OCI-LY1 (cell line): ENCODE measurements around the gene GATD1.

Experiments used
- H2AFZ ChIP-seq: fragments of 200-600 bp; sonication (generic), shearing (Covaris generic); 2 replicates; pipeline ENCODE4 v1.6.0; 2014; ENCODE audit warnings: antibody characterized with exemption, mild to moderate bottlenecking, low read length
- H3F3A ChIP-seq: fragments of 200-600 bp; sonication (generic), shearing (Covaris generic); 2 replicates; pipeline ENCODE4 v1.6.0; 2014; ENCODE audit warnings: mild to moderate bottlenecking, antibody characterized with exemption, low read length, moderate library complexity; ENCODE audit not compliant: insufficient read depth
- H3K27ac ChIP-seq: fragments of 200-600 bp; sonication (generic); 2 replicates; pipeline ENCODE4 v1.5.1; 2014; ENCODE audit warnings: low read length, mixed run types, mild to moderate bottlenecking, low read depth; ENCODE audit not compliant: poor library complexity, severe bottlenecking
- H3K27me3 ChIP-seq: fragments of 200-600 bp; sonication (generic); 2 replicates; pipeline ENCODE4 v1.6.0; 2014; ENCODE audit warnings: antibody characterized with exemption, mild to moderate bottlenecking, low read length, moderate library complexity; ENCODE audit not compliant: insufficient read depth
- H3K36me3 ChIP-seq: fragments of 200-600 bp; sonication (generic); 2 replicates; pipeline ENCODE4 v1.6.1; 2014; ENCODE audit warnings: mild to moderate bottlenecking, antibody characterized with exemption, low read length, moderate library complexity, mixed read lengths; ENCODE audit not compliant: insufficient read depth
- H3K4me1 ChIP-seq: fragments of 200-600 bp; sonication (generic); 2 replicates; pipeline ENCODE4 v1.5.1; 2014; ENCODE audit warnings: mild to moderate bottlenecking, low read length, moderate library complexity; ENCODE audit not compliant: insufficient read depth, severe bottlenecking
- H3K4me2 ChIP-seq: fragments of 200-600 bp; sonication (generic), shearing (Covaris generic); 2 replicates; pipeline ENCODE4 v1.6.1; 2014; ENCODE audit warnings: low read length
- H3K4me3 ChIP-seq: fragments of 200-600 bp; sonication (generic); 2 replicates; pipeline ENCODE4 v1.5.1; 2014; ENCODE audit warnings: low read length, low read depth, mild to moderate bottlenecking, mixed read lengths; ENCODE audit not compliant: poor library complexity, severe bottlenecking
- H3K79me2 ChIP-seq: fragments of 200-600 bp; shearing (Covaris generic); 2 replicates; pipeline ENCODE4 v1.6.1; 2016; ENCODE audit warnings: mixed run types, low read length, mixed read lengths; ENCODE audit not compliant: insufficient read depth
- H3K9ac ChIP-seq: fragments of 200-600 bp; sonication (generic), shearing (Covaris generic); 2 replicates; pipeline ENCODE4 v1.6.1; 2014; ENCODE audit warnings: mild to moderate bottlenecking, low read length, mixed read lengths
- H3K9me2 ChIP-seq: fragments of 200-600 bp; sonication (generic), shearing (Covaris generic); 2 replicates; pipeline ENCODE4 v1.6.1; 2014; ENCODE audit warnings: low read depth, mild to moderate bottlenecking, low read length, mixed read lengths
- H3K9me3 ChIP-seq: fragments of 200-600 bp; shearing (Covaris generic); 2 replicates; pipeline ENCODE4 v1.6.1; 2014; ENCODE audit warnings: low read length, mixed read lengths
- H4K20me1 ChIP-seq: fragments of 200-600 bp; sonication (generic), shearing (Covaris generic); 2 replicates; pipeline ENCODE4 v1.6.0; 2016; ENCODE audit warnings: mild to moderate bottlenecking, low read length; ENCODE audit not compliant: insufficient read depth
- CTCF ChIP-seq: fragments of 200-600 bp; sonication (generic), shearing (Covaris generic); IDR thresholded peaks from 2 replicates; pipeline ENCODE4 v1.5.1; 2017; ENCODE audit warnings: mild to moderate bottlenecking, antibody characterized with exemption, low read length, moderate library complexity, mixed read lengths
- EZH2 ChIP-seq: fragments of 200-600 bp; sonication (generic), shearing (Covaris generic); IDR thresholded peaks from 2 replicates; pipeline ENCODE4 v1.8.0; 2017; ENCODE audit warnings: borderline replicate concordance, mixed run types, mild to moderate bottlenecking, antibody characterized with exemption, low read length, moderate library complexity, mixed read lengths

The GATD1 gene

GRCh38 chr11:774873-775592 lies 2.3 kb downstream of the GATD1 start:
- Histone ChIP-seq H3F3A (no peaks in the 10 kb centered on the region), H3K4me3 (peak overlapping the region; percentile 93), H2AFZ (no peak overlapping the region), H3K27ac (no peak overlapping the region), H3K4me2 (peak overlapping the region; percentile 83), H3K27me3 (no peaks in the 10 kb centered on the region), H3K9ac (peak overlapping the region; percentile 22; the same call in 1 of the 2 replicates), H3K36me3 (peaks cover 57% of the 10 kb centered on the region), H3K9me2 (no peaks in the 10 kb centered on the region), H3K9me3 (no peaks in the 10 kb centered on the region), H3K79me2 (peaks cover 19% of the 10 kb centered on the region), H4K20me1 (no peaks in the 10 kb centered on the region), H3K4me1 (peaks cover 37% of the 10 kb centered on the region)
- TF ChIP-seq CTCF (no peak), EZH2 (no peak)

- no peak overlapping the region for H3K4me2 ChIP-seq
- H3K9me2 ChIP-seq, result no peaks in the 10 kb centered on the region
- peaks cover 26% of the 10 kb centered on the region for H3K4me1 ChIP-seq
- H2AFZ ChIP-seq, result no peak overlapping the region
- H3K36me3 ChIP-seq, result peaks cover 50% of the 10 kb centered on the region
- TF ChIP-seq CTCF (no peak), EZH2 (no peak)
- H4K20me1 ChIP-seq, result no peaks in the 10 kb centered on the region
- H3K4me3 ChIP-seq, result no peak overlapping the region
- H3K9me3 ChIP-seq, result no peaks in the 10 kb centered on the region
- no peaks in the 10 kb centered on the region for H3K27me3 ChIP-seq
- peaks cover 19% of the 10 kb centered on the region for H3K79me2 ChIP-seq
- H3F3A ChIP-seq, result no peaks in the 10 kb centered on the region
- H3K9ac ChIP-seq, result no peak overlapping the region
- H3K27ac ChIP-seq, result no peak overlapping the region
Observed at GRCh38 chr11:773830-774229, 3.5 kb downstream of the GATD1 start.

- H3K79me2 ChIP-seq, result peaks cover 19% of the 10 kb centered on the region
Observed at GRCh38 chr11:773425-773824, 3.9 kb downstream of the GATD1 start.

More at GRCh38 chr11:773425-773824, 3.9 kb downstream of the GATD1 start:
- TF ChIP-seq EZH2 (no peak), CTCF (no peak)
- no peak overlapping the region for H3K4me2 ChIP-seq
- no peak overlapping the region for H3K9ac ChIP-seq
- H3K9me2 ChIP-seq, result no peaks in the 10 kb centered on the region
- no peak overlapping the region for H3K27ac ChIP-seq
- H4K20me1 ChIP-seq, result no peaks in the 10 kb centered on the region
- peaks cover 49% of the 10 kb centered on the region for H3K36me3 ChIP-seq
- no peaks in the 10 kb centered on the region for H3K9me3 ChIP-seq
- H3F3A ChIP-seq, result no peaks in the 10 kb centered on the region
- H3K4me1 ChIP-seq, result peaks cover 22% of the 10 kb centered on the region
- no peak overlapping the region for H3K4me3 ChIP-seq
- no peak overlapping the region for H2AFZ ChIP-seq
- H3K27me3 ChIP-seq, result no peaks in the 10 kb centered on the region
